ENCODE data around the gene SAMD13. TPM values are rescaled to one million over a fixed set of nuclear protein-coding genes. Genes with fewer than 3 reads are reported as not detected.

SAMD13 gene
- total RNA-seq, 3 donors from 2014 or later = 6.8 to 35.9 (median 21.0) TPM

DNA sequence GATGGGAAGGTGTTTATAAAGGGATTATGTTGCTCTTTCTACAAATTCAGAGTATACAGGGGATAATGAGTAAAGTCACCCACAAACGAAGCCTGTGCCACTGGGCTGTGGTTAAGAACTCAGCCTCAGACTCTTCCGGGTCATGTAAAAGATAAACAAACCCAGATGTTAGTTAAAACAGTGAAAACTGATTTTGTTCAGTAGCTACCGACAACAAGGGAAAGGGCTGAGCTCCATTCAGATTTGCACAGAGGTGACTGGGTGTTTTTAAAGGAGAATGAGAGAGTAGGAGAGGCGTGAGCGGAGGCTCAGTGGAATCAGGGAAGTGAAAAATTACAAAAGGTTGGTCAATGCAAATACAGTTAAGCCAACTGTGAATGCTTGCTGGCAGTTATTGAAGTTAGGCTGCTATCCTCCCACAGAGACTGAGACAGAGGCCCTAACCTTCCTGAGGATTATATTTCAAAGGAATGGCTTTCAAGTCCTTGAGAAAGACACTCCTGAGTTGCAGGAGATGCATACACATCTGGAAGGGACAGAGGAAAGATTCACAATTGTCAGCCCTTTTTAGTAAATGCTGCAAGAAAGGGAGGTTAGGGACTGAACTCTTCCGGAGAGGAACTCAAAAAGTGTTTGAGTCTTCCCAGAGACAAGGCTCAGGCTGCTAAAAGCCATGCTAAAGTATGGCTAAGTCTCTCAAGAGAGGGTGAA, 29.9 kb upstream of the SAMD13 start:
- Histone ChIP-seq H3K4me3 (no peak overlapping the region), H3K4me1 (ENCODE audit: low read depth) (peaks cover 45% of the 10 kb centered on the region), H3K36me3 (ENCODE audit: low read depth) (no peaks in the 10 kb centered on the region), H3K9me3 (no peaks in the 10 kb centered on the region)
- ATAC-seq = peak; percentile 72
- intact Hi-C loops (cut with DNase I, micrococcal nuclease) = no loop called here
- TF ChIP-seq, protein P1, sequence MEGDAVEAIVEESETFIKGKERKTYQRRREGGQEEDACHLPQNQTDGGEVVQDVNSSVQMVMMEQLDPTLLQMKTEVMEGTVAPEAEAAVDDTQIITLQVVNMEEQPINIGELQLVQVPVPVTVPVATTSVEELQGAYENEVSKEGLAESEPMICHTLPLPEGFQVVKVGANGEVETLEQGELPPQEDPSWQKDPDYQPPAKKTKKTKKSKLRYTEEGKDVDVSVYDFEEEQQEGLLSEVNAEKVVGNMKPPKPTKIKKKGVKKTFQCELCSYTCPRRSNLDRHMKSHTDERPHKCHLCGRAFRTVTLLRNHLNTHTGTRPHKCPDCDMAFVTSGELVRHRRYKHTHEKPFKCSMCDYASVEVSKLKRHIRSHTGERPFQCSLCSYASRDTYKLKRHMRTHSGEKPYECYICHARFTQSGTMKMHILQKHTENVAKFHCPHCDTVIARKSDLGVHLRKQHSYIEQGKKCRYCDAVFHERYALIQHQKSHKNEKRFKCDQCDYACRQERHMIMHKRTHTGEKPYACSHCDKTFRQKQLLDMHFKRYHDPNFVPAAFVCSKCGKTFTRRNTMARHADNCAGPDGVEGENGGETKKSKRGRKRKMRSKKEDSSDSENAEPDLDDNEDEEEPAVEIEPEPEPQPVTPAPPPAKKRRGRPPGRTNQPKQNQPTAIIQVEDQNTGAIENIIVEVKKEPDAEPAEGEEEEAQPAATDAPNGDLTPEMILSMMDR (IDR thresholded peaks at IDR 0.05) = no peak
- DNase-seq = peak in 1 of 3 donors; percentile 64

DNA sequence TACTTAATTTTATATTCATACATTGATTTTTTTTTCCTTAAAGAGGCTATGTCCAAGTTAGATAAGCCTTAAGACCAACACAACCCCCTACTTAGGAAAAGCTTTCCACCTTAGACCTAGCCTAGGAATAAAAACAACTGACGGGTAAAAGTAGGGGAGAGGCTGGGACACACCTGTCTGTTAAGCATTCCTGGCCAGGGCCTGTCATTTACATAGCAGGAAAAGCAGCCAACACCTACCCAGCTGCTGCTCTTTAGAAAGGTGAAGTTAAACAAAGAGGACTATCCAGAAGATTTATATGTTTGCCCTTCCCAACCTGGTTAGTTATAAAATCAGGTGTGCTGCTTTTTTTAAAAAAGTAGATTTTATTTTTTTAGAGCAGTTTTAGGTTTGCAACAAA, 29.1 kb upstream of the SAMD13 start:
- H3K36me3 ChIP-seq (ENCODE audit: low read depth) = no peaks in the 10 kb centered on the region
- ATAC-seq = peak; percentile 89
- TF ChIP-seq, protein P1 (IDR thresholded peaks at IDR 0.05) = no peak
- H3K9me3 ChIP-seq = no peaks in the 10 kb centered on the region
- H3K4me1 ChIP-seq (ENCODE audit: low read depth) = peaks cover 37% of the 10 kb centered on the region
- intact Hi-C loops (cut with DNase I, micrococcal nuclease) = no loop called here
- H3K4me3 ChIP-seq = no peak overlapping the region
- DNase-seq = peak; percentile 52 to 88 (median 58)

DNA sequence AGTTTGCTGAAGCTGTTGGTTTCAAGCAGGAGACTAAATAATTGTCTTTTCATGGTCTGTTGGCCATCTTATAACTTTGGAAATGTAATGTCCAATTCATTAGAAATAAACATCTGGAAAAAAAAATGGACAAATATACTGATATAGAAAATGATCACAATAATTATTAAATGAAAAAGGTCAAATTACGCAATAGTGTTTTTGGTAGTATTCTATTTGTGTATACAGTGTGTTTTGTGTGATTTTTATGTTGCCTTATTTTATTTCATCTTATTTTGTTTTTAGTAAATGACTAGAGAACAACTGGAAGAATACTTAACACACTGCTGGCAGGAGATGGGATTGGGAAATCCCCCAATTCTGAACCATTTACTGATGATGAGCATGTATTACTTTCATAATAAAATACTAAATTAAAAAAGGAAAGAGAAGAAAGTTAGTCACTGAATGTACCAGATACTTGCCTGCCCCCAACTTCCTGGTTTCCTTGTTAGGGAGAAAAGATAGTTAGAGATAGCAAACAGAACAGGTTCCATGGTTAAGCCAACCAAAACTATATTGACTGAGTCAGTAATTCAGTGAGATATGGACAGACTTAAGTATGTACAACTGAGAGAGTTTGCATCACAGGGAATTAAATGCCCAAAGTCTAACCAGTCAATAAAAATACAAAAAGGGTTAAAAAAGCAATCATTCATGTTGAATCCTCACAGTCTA, 24.0 kb upstream of the SAMD13 start:
- H3K9me3 ChIP-seq = no peaks in the 10 kb centered on the region
- peak; percentile 36 for ATAC-seq
- DNase-seq = no peak
- H3K4me1 ChIP-seq (ENCODE audit: low read depth) = peaks cover 4% of the 10 kb centered on the region
- TF ChIP-seq, protein P1 (IDR thresholded peaks at IDR 0.05) = no peak
- intact Hi-C loops (cut with DNase I, micrococcal nuclease) = no loop called here
- H3K4me3 ChIP-seq = no peak overlapping the region
- H3K36me3 ChIP-seq (ENCODE audit: low read depth) = no peaks in the 10 kb centered on the region

DNA sequence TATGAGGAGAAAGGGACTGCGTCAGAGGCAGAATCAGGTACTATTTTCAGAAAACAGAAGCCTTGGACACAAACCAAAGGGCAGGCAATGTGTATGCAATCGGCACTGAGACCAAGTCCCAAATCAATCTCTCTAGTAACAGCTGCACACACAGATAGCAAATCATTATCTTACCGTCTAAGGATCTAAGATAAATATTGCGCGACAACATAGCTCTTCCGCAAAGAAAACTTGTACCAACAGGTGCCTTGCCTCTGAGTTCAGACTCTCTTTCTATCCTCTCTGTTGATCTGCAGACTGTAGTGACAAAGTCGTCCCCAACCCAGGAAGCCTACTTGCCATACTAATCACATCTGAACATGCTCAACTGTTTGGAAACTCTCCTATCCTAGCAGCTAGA, 22.6 kb upstream of the SAMD13 start:
- Histone ChIP-seq H3K4me3 (no peak overlapping the region), H3K4me1 (ENCODE audit: low read depth) (peaks cover 4% of the 10 kb centered on the region), H3K36me3 (ENCODE audit: low read depth) (no peaks in the 10 kb centered on the region), H3K9me3 (no peaks in the 10 kb centered on the region)
- intact Hi-C loops (cut with DNase I, micrococcal nuclease) = no loop called here
- ATAC-seq (peak; percentile 86), DNase-seq (no peak)
- TF ChIP-seq, protein P1 (IDR thresholded peaks at IDR 0.05) = no peak

DNA sequence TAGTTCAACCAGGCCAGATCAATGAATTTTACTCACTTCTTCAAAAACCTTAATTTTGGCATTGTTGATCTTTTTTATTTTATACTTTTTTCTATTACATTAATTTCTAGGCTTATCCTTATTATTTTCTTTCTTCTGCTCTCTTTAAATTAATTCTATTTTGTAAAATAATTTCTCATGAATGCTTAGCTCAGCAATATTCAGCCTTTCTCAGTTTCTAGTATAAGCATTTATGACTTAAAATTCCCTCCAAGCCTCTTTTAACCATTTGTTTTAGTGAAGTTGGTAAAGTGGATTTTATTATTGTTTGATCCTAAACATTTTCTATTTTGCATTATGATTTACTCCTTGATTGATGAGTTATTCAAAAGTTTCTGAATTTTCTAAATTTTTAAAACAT, 20.6 kb upstream of the SAMD13 start:
- Histone ChIP-seq H3K9me3 (no peaks in the 10 kb centered on the region), H3K4me1 (ENCODE audit: low read depth) (peaks cover 2% of the 10 kb centered on the region), H3K4me3 (no peak overlapping the region), H3K36me3 (ENCODE audit: low read depth) (no peaks in the 10 kb centered on the region)
- intact Hi-C loops (cut with DNase I, micrococcal nuclease) = no loop called here
- DNase-seq = no peak
- ATAC-seq = no peak
- TF ChIP-seq, protein P1 (IDR thresholded peaks at IDR 0.05) = no peak

Measured in mucosa of descending colon (tissue), 3 donors.